Kidney epithelial cell (primary cell): ENCODE results near the gene EPHB1. TPM values are rescaled to one million over a fixed set of nuclear protein-coding genes. Genes with fewer than 3 reads are reported as not detected.

Experiments
- DNase-seq: peaks from one replicate; pipeline ENCODE4 v3.0.0-alpha.2; 2010; ENCODE audit warnings: low read depth
- H3K27me3 ChIP-seq: 2 replicates; pipeline ENCODE4 v1.6.0; 2011; ENCODE audit warnings: low read length; ENCODE audit not compliant: control insufficient read depth, insufficient read depth
- H3K36me3 ChIP-seq: 2 replicates; pipeline ENCODE4 v1.5.1; 2011; ENCODE audit warnings: low read length; ENCODE audit not compliant: control insufficient read depth, insufficient read depth
- H3K4me3 ChIP-seq: 2 replicates; pipeline ENCODE4 v1.5.1; 2011; ENCODE audit warnings: low read depth, mild to moderate bottlenecking, control low read depth, low read length
- CTCF ChIP-seq: IDR thresholded peaks from 2 replicates; pipeline ENCODE4 v1.5.1; 2011; ENCODE audit warnings: mild to moderate bottlenecking, moderate library complexity, low read length, control low read depth, inconsistent platforms; ENCODE audit not compliant: insufficient read depth, poor library complexity, severe bottlenecking
- total RNA-seq: library from RNA; depleted of rRNA; stranded (reverse); fragments of >200 nt; gene quantifications from 2 replicates; pipeline ENCODE4 v1.2.3, GENCODE V29; 2015

Gene EPHB1
- total RNA-seq, 1 donor from 2014 or later, result 10.8 TPM

- Histone ChIP-seq H3K4me3 (no peak overlapping the region), H3K27me3 (no peaks in the 10 kb centered on the region), H3K36me3 (no peaks in the 10 kb centered on the region)
- no peak for TF ChIP-seq CTCF
- no peak for DNase-seq
Observed at GRCh38 chr3:135093121-135093520, 298.1 kb downstream of the EPHB1 start.

- H3K36me3 ChIP-seq, result no peaks in the 10 kb centered on the region
- TF ChIP-seq CTCF, result no peak
- DNase-seq, result no peak
- no peak overlapping the region for H3K4me3 ChIP-seq
- no peaks in the 10 kb centered on the region for H3K27me3 ChIP-seq
Observed at GRCh38 chr3:135097276-135097946, 302.4 kb downstream of the EPHB1 start.

- H3K36me3 ChIP-seq, result no peaks in the 10 kb centered on the region
- no peak for TF ChIP-seq CTCF
- no peak for DNase-seq
- no peak overlapping the region for H3K4me3 ChIP-seq
- no peaks in the 10 kb centered on the region for H3K27me3 ChIP-seq
Observed at GRCh38 chr3:135099734-135100355, 304.8 kb downstream of the EPHB1 start.

GRCh38 chr3:135100366-135100765, 305.3 kb downstream of the EPHB1 start:
- no peak for DNase-seq

GRCh38 chr3:135103917-135104316, 308.9 kb downstream of the EPHB1 start:
- Histone ChIP-seq H3K36me3 (no peaks in the 10 kb centered on the region), H3K4me3 (no peak overlapping the region), H3K27me3 (no peaks in the 10 kb centered on the region)
- no peak for DNase-seq
- TF ChIP-seq CTCF, result no peak

More at GRCh38 chr3:135100366-135100765, 305.3 kb downstream of the EPHB1 start:
- no peak for TF ChIP-seq CTCF
- H3K27me3 ChIP-seq, result no peaks in the 10 kb centered on the region
- H3K36me3 ChIP-seq, result no peaks in the 10 kb centered on the region
- no peak overlapping the region for H3K4me3 ChIP-seq
